ENCODE data around the gene CDC42.
A peak's percentile ranks its signal among the peaks of the same experiment; 100 is the strongest.

Gene CDC42

DNA sequence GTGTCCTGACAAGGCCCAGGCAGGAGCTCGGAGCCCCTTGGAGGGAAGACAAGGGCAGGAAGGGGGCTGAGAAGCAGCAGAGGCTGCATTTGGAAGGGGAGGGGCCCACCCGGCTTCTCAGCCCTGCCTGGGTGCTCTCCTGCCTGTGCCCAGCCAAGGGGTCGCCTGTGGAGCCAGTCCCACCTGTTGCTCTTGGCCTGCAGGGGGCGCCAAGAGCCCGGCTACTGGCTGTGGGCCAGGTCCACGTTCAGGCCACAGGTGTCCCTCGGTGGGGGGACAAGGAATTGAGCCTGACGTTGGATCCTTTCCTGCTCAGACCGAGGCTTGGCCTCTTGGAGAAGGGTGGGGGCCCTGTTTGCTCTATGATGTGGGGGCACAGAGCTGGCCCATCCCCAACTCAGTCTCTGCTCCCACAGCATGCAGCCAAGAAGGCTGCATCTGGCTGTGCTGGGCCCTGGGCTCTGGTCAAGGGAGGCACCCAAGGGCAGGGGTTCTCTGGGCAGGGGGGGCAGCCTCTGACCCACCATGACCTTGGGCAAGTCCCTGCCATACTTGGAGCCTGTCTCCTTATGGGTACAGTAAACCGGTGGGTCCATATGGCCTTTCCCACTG lies 79.5 kb downstream of the CDC42 start:
- DNase-seq (ENCODE audit: low read depth), result no peak

DNA sequence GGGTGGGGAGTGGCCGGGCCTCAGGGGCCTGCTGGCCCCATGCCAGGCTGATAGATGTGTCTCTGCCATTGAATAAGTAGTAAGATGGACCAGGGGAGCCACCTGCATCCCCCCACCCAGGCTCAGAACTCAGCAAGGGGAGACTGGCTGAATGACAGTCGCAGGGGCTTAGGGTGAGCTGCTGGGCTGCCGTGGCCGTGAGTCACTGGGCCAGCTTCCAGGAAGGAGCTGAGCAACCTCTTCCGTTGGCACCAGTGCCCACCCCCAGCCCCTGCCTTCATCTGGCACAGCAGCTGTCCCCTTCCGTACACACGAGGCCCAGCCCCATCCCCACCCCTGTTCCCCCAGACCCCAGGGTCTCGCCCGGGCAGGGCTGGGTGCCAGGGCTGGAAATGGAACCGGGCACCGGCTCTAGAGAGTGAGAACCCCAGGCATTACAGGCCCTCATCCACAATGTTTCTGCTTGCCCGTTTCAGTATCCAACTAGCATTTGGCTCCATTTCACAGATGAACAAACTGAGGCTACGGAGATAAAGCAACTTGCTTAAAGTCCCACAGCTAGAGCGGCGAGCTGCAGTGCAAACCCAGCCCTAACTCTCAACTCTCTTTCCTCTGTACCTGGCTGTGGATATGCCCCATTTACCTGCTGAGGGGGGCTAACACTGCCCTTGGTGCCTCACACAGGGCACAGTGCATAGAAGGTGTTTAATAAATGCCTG lies 80.2 kb downstream of the CDC42 start:
- peak; percentile 53 for DNase-seq (ENCODE audit: low read depth)

GRCh38 chr1:22133247-22133930 lies 80.9 kb downstream of the CDC42 start:
- no peak for DNase-seq (ENCODE audit: low read depth)

- no peak for DNase-seq (ENCODE audit: low read depth)
Measured at GRCh38 chr1:22133931-22134324, 81.4 kb downstream of the CDC42 start.

GRCh38 chr1:22137004-22137720 lies 84.7 kb downstream of the CDC42 start:
- DNase-seq (ENCODE audit: low read depth), result no peak

- DNase-seq (ENCODE audit: low read depth), result no peak
Measured at GRCh38 chr1:22139066-22139594, 86.6 kb downstream of the CDC42 start.

DNA sequence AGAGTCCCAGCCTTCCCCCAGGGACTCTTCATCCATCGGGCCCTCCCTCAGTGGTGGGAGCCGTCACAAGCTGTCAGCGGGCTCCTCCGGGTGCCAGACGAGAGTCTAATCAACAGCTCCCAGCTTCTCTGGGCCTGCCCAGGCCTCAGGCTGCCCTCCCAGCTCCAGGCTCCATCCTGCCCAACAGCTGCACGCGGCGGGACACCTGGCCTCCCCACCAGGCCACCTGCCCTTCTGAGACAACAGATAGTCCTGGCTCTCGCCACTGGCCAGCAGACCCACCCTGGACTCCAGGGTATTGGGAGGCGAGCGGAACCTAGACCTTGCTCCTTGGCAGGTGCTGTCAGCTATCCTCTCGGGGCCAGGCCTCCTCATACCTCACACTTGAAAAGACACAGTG lies 87.3 kb downstream of the CDC42 start:
- DNase-seq (ENCODE audit: low read depth), result no peak
